Stimulated activated naive B cell treated with anti-CD40 and anti-IgM and Interleukin-4, amounts not matched to agents 10 μg/mL and 1 μg/mL and 100 μg/mL, for 72 hours (primary cell): ENCODE measurements around the gene FBRSL1.
"Not testable (repeated sequence)": the region's sequence is repeated elsewhere in the genome, so short reads cannot be mapped to it uniquely, and the experiment has no call there.

ENCODE experiments used
- ATAC-seq, 2 donors: fragments of 150-1000 bp; cut with Tn5 transposase; replicated peaks; 2 replicates each; pipeline ENCODE4 v1.10.0; 2021; ENCODE audit warnings: moderate library complexity in 1 of 2
- DNase-seq: peaks from one replicate; pipeline ENCODE4 v3.0.0; 2021
- H3K27ac Mint-ChIP-seq: one replicate; pipeline ENCODE4 v1.8.0; 2022; ENCODE audit warnings: mild to moderate bottlenecking, mixed read lengths
- H3K27me3 Mint-ChIP-seq, 2 donors: one replicate each; pipeline ENCODE4 v1.8.0; 2022; ENCODE audit warnings: mixed read lengths in 2 of 2
- H3K36me3 Mint-ChIP-seq, 2 donors: one replicate each; pipeline ENCODE4 v1.8.0; 2022; ENCODE audit warnings: mixed read lengths in 2 of 2, mild to moderate bottlenecking in 1 of 2
- H3K4me1 Mint-ChIP-seq, 2 donors: one replicate each; pipeline ENCODE4 v1.8.0; 2022; ENCODE audit warnings: mixed read lengths in 2 of 2, mild to moderate bottlenecking in 1 of 2
- H3K4me3 Mint-ChIP-seq, 2 donors: one replicate each; pipeline ENCODE4 v1.8.0; 2022; ENCODE audit warnings: mild to moderate bottlenecking in 2 of 2, mixed read lengths in 2 of 2, moderate library complexity in 1 of 2
- H3K9me3 Mint-ChIP-seq, 2 donors: one replicate each; pipeline ENCODE4 v1.8.0; 2022; ENCODE audit warnings: mixed read lengths in 2 of 2, mild to moderate bottlenecking in 1 of 2

FBRSL1 gene

GRCh38 chr12:132471011-132471857, 18.7 kb upstream of the FBRSL1 start:
- DNase-seq (peak; percentile 67), ATAC-seq (peak; percentile 84 to 89)
- H3K36me3 Mint-ChIP-seq, result peaks cover 4 to 5% of the 10 kb centered on the region in 2 donors
- peaks cover 3 to 4% of the 10 kb centered on the region in 2 donors for H3K9me3 Mint-ChIP-seq
- H3K4me1 Mint-ChIP-seq, result peaks cover 30 to 59% of the 10 kb centered on the region in 2 donors
- peak overlapping the region; percentile 1 to 24 for H3K4me3 Mint-ChIP-seq
- H3K27ac Mint-ChIP-seq, result peak overlapping the region; percentile 63
- peaks cover 0 to 4% of the 10 kb centered on the region in 2 donors for H3K27me3 Mint-ChIP-seq

GRCh38 chr12:132471858-132472255, 18.1 kb upstream of the FBRSL1 start:
- H3K27me3 Mint-ChIP-seq, result peaks cover 0 to 9% of the 10 kb centered on the region in 2 donors
- peaks cover 4 to 5% of the 10 kb centered on the region in 2 donors for H3K36me3 Mint-ChIP-seq
- DNase-seq, result no peak
- no peak overlapping the region for H3K4me3 Mint-ChIP-seq
- H3K4me1 Mint-ChIP-seq, result peaks cover 36 to 65% of the 10 kb centered on the region in 2 donors
- H3K9me3 Mint-ChIP-seq, result peaks cover 3 to 4% of the 10 kb centered on the region in 2 donors
- no peak overlapping the region for H3K27ac Mint-ChIP-seq
- no peak for ATAC-seq

- H3K27ac Mint-ChIP-seq, result peak overlapping the region; percentile 75
- peaks cover 3 to 4% of the 10 kb centered on the region in 2 donors for H3K9me3 Mint-ChIP-seq
- H3K27me3 Mint-ChIP-seq, result peaks cover 0 to 10% of the 10 kb centered on the region in 2 donors
- no peak for DNase-seq
- peaks cover 40 to 70% of the 10 kb centered on the region in 2 donors for H3K4me1 Mint-ChIP-seq
- no peak for ATAC-seq
- H3K4me3 Mint-ChIP-seq, result peak overlapping the region; percentile 32 to 35
- peaks cover 4 to 5% of the 10 kb centered on the region in 2 donors for H3K36me3 Mint-ChIP-seq
Observed at GRCh38 chr12:132472386-132472785, 17.6 kb upstream of the FBRSL1 start.

GRCh38 chr12:132474237-132474741, 15.7 kb upstream of the FBRSL1 start:
- DNase-seq (no peak), ATAC-seq (no peak)
- Mint-ChIP-seq H3K4me1 (peaks cover 38 to 72% of the 10 kb centered on the region in 2 donors), H3K36me3 (peaks cover 4 to 5% of the 10 kb centered on the region in 2 donors), H3K27me3 (peaks cover 0 to 12% of the 10 kb centered on the region in 2 donors), H3K27ac (no peak overlapping the region), H3K4me3 (no peak overlapping the region), H3K9me3 (peaks cover 3 to 4% of the 10 kb centered on the region in 2 donors)

- H3K9me3 Mint-ChIP-seq, H3K4me3 Mint-ChIP-seq, H3K27ac Mint-ChIP-seq, ATAC-seq, DNase-seq, H3K36me3 Mint-ChIP-seq: not testable (repeated sequence)
- Mint-ChIP-seq H3K4me1 (peaks cover 32 to 72% of the 10 kb centered on the region in 2 donors), H3K27me3 (peaks cover 0 to 12% of the 10 kb centered on the region in 2 donors)
Observed at GRCh38 chr12:132474799-132475303, 15.1 kb upstream of the FBRSL1 start.

- H3K9me3 Mint-ChIP-seq, result peaks cover 3 to 4% of the 10 kb centered on the region in 2 donors
- ATAC-seq (no peak), DNase-seq (no peak)
- H3K4me3 Mint-ChIP-seq, result peak overlapping the region; percentile 67 to 73
- peaks cover 4 to 5% of the 10 kb centered on the region in 2 donors for H3K36me3 Mint-ChIP-seq
- peaks cover 0 to 12% of the 10 kb centered on the region in 2 donors for H3K27me3 Mint-ChIP-seq
- peak overlapping the region; percentile 75 for H3K27ac Mint-ChIP-seq
- H3K4me1 Mint-ChIP-seq, result peaks cover 28 to 66% of the 10 kb centered on the region in 2 donors
Observed at GRCh38 chr12:132475304-132476037, 14.5 kb upstream of the FBRSL1 start.

- ATAC-seq, result no peak
Observed at GRCh38 chr12:132476038-132476414, 13.9 kb upstream of the FBRSL1 start.

GRCh38 chr12:132476421-132476820, 13.5 kb upstream of the FBRSL1 start:
- H3K27me3 Mint-ChIP-seq, result peaks cover 0 to 12% of the 10 kb centered on the region in 2 donors
- H3K36me3 Mint-ChIP-seq, result peaks cover 4 to 5% of the 10 kb centered on the region in 2 donors
- peaks cover 29 to 66% of the 10 kb centered on the region in 2 donors for H3K4me1 Mint-ChIP-seq
- H3K4me3 Mint-ChIP-seq, result peak overlapping the region; percentile 67 to 73
- peaks cover 3 to 4% of the 10 kb centered on the region in 2 donors for H3K9me3 Mint-ChIP-seq
- ATAC-seq, result no peak
- peak overlapping the region; percentile 75 for H3K27ac Mint-ChIP-seq
- DNase-seq, result no peak

More at GRCh38 chr12:132476038-132476414, 13.9 kb upstream of the FBRSL1 start:
- Mint-ChIP-seq H3K27ac (peak overlapping the region; percentile 75), H3K4me1 (peaks cover 26 to 66% of the 10 kb centered on the region in 2 donors), H3K9me3 (peaks cover 3 to 4% of the 10 kb centered on the region in 2 donors), H3K4me3 (peak overlapping the region; percentile 67 to 73), H3K27me3 (peaks cover 0 to 12% of the 10 kb centered on the region in 2 donors), H3K36me3 (peaks cover 4 to 5% of the 10 kb centered on the region in 2 donors)
- DNase-seq, result no peak

- ATAC-seq, result peak; percentile 23 to 44
Observed at GRCh38 chr12:132477017-132477702, 12.8 kb upstream of the FBRSL1 start.

GRCh38 chr12:132477703-132478432, 12.1 kb upstream of the FBRSL1 start:
- Mint-ChIP-seq H3K4me1 (peaks cover 33 to 69% of the 10 kb centered on the region in 2 donors), H3K27ac (peak overlapping the region; percentile 60), H3K9me3 (peaks cover 3 to 4% of the 10 kb centered on the region in 2 donors), H3K36me3 (peaks cover 3 to 4% of the 10 kb centered on the region in 2 donors), H3K4me3 (peak overlapping the region; percentile 46 to 48), H3K27me3 (peaks cover 0 to 12% of the 10 kb centered on the region in 2 donors)
- ATAC-seq, result no peak
- DNase-seq, result no peak

More at GRCh38 chr12:132477017-132477702, 12.8 kb upstream of the FBRSL1 start:
- peak overlapping the region; percentile 67 for H3K27ac Mint-ChIP-seq
- peaks cover 3 to 4% of the 10 kb centered on the region in 2 donors for H3K9me3 Mint-ChIP-seq
- H3K4me3 Mint-ChIP-seq, result peak overlapping the region; percentile 46 to 48
- H3K4me1 Mint-ChIP-seq, result peaks cover 31 to 66% of the 10 kb centered on the region in 2 donors
- peaks cover 4 to 5% of the 10 kb centered on the region in 2 donors for H3K36me3 Mint-ChIP-seq
- no peak for DNase-seq
- peaks cover 0 to 12% of the 10 kb centered on the region in 2 donors for H3K27me3 Mint-ChIP-seq

GRCh38 chr12:132478433-132478803, 11.5 kb upstream of the FBRSL1 start:
- H3K9me3 Mint-ChIP-seq, result peaks cover 3 to 4% of the 10 kb centered on the region in 2 donors
- peaks cover 0 to 12% of the 10 kb centered on the region in 2 donors for H3K27me3 Mint-ChIP-seq
- peaks cover 3 to 4% of the 10 kb centered on the region in 2 donors for H3K36me3 Mint-ChIP-seq
- DNase-seq (no peak), ATAC-seq (no peak)
- H3K27ac Mint-ChIP-seq, result peak overlapping the region; percentile 60
- no peak overlapping the region for H3K4me3 Mint-ChIP-seq
- H3K4me1 Mint-ChIP-seq, result peaks cover 33 to 74% of the 10 kb centered on the region in 2 donors

GRCh38 chr12:132478845-132479244, 11.1 kb upstream of the FBRSL1 start:
- H3K36me3 Mint-ChIP-seq, result peaks cover 3 to 4% of the 10 kb centered on the region in 2 donors
- H3K27ac Mint-ChIP-seq, result no peak overlapping the region
- peaks cover 0 to 12% of the 10 kb centered on the region in 2 donors for H3K27me3 Mint-ChIP-seq
- ATAC-seq (no peak), DNase-seq (no peak)
- H3K4me1 Mint-ChIP-seq, result peaks cover 33 to 74% of the 10 kb centered on the region in 2 donors
- no peak overlapping the region for H3K4me3 Mint-ChIP-seq
- peaks cover 3 to 4% of the 10 kb centered on the region in 2 donors for H3K9me3 Mint-ChIP-seq

- DNase-seq, result no peak
- H3K27ac Mint-ChIP-seq, result no peak overlapping the region
- peaks cover 0 to 12% of the 10 kb centered on the region in 2 donors for H3K27me3 Mint-ChIP-seq
- H3K9me3 Mint-ChIP-seq, result peaks cover 3 to 4% of the 10 kb centered on the region in 2 donors
- no peak overlapping the region for H3K4me3 Mint-ChIP-seq
- peaks cover 3 to 4% of the 10 kb centered on the region in 2 donors for H3K36me3 Mint-ChIP-seq
- peaks cover 33 to 74% of the 10 kb centered on the region in 2 donors for H3K4me1 Mint-ChIP-seq
- ATAC-seq, result no peak
Observed at GRCh38 chr12:132479291-132479690, 10.7 kb upstream of the FBRSL1 start.
